Measurements from ENCODE around the gene KIAA0513.

Gene KIAA0513

DNA sequence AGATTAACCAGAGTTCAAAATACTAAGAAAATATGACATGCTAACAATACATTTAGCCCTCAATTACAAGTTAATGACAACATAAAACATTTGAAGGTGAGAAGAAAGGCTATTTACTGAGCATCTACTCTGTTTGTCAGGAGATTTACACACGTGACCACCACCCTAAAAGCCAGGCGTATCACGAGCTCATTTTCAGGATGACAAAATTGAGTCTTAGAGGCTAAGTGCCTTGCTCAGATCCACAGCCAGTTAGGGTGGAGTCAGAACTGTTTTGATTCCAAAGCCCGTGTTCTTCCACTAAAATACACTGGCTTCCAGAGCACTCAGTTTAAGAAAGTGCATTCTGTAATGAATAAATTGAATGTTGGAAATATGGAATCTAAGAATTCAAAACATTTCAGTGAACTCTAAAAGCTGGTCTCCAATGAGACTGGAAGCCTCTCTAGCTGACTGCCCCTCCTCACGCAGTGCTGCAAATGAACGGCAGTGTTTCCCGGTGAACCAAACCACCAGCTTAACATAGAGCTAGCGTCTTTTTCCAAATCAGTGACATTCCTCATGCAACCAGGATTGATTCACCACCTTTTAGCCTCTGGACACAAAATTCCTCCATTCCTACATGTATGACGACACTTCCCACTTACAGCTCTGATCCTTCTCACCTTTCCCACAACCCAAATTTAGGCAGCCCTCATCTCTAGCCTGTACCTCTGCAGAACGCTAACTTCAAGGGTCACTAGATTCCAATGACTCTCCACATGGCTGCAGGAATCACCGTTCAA, 22.1 kb upstream of the KIAA0513 start:
- DNase-seq: no peak

DNA sequence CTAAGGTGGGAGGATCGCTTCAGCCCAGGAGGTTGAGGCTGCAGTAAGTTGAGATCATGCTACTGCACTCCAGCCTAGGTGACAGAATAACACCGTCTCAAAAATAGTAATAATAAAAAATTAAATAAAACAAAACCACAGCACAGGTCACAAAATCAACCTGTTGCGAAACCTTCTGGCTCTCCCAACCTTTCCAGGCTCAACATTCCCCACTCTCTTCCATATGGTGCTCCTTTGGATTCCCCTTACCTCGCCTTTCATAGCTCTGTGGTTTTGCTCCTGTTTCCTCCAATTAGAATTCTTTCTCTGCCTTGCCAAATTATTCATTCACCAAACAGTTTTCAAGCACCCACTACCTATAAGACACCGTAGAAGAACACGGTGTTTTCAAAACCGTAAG, 21.0 kb upstream of the KIAA0513 start:
- DNase-seq: no peak

DNA sequence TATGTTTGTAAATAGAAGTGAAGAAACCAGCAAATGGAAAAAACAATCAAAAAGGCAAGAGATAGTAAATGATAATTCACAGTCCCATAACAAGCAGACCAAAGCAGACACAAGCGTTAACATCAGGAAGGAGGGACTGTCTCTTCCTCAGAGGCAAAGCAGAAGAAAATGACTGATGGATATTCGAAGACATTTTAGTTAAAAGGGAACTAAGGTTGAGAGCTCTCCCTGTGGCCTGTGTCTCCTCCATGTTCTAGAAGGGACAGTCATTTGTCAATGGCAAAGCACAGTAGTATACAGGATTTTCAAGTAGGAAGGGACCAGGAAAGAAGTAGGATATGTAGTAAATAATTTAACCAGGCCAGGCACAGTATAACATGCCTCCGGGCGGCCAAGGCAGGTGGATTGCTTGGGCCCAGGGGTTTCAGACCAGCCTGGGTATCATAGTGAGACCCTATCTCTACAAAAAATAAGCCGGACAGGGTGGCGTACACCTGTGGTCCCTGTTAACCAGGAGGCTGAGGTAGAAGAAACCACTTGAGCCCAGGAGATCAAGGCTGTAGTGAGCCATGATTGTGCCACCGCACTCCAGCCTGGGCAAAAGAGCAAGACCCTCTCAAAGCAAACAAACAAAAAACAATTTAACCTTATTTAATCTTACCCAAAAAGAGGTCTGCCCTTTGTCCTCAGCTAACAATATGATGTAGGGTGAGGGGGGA, 19.9 kb upstream of the KIAA0513 start:
- DNase-seq: no peak

- DNase-seq: no peak
Observed at GRCh38 chr16:85008271-85008670, 19.3 kb upstream of the KIAA0513 start.

GRCh38 chr16:85010446-85010930, 17.1 kb upstream of the KIAA0513 start:
- DNase-seq: no peak

- no peak for DNase-seq
Observed at GRCh38 chr16:85010931-85011845, 16.4 kb upstream of the KIAA0513 start, which contains the start of gene ZDHHC7. Gene ZDHHC7, minus strand, starts transcription at chr16:85011535. Its CDS starts 20,917 bp downstream, at chr16:84990618.

GRCh38 chr16:85011846-85012284, 15.7 kb upstream of the KIAA0513 start:
- no peak for DNase-seq

DNA sequence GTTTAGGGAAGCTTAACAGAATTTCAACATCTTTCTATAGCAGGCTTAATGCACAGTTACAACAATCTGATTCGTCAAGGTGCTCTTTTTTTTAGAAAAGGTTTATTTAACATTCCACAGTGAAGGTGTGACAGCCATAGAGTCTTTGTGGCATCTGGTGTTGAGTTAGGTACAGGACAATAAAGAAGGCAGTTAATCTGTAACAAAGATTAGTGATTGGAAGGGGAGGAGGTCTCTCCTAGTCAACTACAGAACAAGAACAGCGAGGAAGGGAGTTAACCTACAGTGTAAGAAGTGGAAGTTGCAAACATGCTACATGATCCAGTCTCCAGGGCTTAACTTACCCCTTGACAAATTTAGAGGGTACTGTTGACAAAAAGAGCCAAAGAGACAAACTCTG, 13.3 kb upstream of the KIAA0513 start:
- DNase-seq: no peak

- no peak for DNase-seq
Observed at GRCh38 chr16:85015481-85016187, 12.0 kb upstream of the KIAA0513 start.

DNA sequence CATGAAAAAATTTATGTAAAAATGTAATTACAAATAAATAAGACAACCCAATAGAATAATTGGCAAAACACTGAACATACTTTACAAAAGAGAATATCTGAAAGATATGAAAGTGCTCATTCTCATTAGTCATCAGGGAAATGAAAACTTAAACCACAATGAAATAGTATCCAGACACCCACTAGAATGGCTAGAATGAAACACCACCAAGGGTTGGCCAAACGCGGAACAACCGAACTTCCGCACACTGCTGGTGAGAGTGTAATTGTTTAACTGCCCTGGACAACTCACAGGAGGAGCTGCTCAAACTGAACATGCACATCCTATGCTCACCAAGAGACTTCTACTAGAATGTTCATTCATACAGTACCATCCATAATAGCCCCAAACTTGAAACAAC, 10.4 kb upstream of the KIAA0513 start:
- no peak for DNase-seq

DNA sequence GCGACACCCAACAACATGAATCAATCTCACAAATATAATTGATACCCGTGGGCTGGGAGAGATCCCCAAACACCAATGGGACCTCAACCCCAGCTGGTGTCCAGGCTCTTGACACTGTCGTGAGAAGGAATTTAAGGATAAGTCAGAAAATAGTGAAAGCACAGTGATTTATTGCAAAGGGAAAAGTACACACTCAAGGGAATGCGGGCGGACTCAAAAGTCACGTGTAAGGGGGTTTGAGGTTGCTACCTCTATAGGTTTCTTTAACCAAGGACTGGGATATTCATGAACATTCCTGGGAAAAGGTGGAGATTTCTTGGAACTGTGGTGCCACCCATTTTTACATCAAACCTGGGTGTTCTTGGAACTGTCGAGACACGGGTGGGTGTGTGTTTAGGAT, 10.0 kb upstream of the KIAA0513 start:
- no peak for DNase-seq

- no peak for DNase-seq
Observed at GRCh38 chr16:85018529-85019236, 8.9 kb upstream of the KIAA0513 start.

DNA sequence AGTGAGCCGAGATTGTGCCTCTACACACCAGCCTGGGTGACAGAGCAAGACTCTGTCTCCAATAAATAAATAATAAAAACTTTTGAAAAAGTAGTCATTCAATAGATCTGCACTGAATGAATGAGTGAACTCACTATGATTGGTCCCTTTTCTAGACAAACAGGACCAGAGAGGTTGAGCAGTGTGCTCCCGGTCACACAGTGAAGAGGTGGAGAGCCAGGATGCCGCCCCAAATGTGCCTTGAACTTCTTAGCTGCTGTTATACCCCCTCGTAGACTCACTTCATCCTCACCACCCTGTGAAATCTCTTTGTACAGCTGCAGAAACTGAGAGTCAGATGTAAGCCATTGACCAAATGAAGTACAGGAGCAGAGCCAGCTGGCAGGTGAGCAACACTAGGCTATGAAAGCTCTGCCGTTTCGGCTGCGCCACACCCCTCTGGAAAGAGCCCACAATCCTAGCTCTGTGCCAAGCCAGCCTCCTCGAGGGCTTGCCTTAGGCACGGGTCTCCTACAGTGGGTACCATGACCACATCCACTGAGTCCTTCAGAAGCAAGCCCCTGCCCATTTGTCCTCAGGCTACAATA, 7.8 kb upstream of the KIAA0513 start:
- no peak for DNase-seq

DNA sequence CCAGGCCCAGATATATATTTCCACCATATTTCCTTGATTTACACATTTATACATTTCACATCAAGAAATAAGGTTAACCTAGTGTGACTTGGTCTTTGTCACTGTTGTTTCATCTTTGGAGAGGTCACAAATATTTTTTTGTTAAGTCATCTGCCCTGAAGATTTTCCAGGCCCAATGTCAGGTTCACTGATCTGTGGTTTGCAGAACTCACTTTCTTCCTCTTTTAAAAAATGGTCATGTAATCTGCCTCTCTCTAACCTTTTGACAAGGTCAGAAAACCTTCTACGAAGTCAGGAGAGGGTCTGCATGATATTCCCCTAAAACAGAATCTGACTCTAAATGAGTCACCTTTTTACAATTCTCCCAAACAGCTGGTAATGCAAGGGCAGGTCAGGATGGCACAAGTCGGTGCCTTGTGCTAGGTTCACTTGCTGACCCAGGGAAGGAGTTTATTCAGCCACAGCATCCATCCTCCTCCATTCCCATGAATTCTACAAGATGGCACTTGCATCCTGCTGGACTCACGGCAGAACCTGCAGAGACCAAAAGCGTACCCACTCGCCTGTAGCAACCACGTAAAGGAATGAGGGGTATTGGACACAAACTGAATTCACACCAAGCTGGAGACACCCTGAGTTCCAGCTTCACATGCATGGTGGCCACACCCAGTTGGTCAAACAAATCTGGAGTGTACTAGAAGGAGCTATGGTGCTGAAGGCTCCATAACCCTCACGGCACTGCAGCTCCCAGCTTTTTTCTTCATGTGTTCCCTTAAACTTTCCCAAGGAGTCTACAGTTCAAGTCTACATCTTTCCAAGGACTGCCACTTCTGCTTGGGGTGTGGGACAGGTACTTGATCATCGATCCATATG, 1.6 kb upstream of the KIAA0513 start:
- DNase-seq: no peak

GRCh38 chr16:85026703-85027102, 892 bp upstream of the KIAA0513 start:
- DNase-seq: no peak

DNA sequence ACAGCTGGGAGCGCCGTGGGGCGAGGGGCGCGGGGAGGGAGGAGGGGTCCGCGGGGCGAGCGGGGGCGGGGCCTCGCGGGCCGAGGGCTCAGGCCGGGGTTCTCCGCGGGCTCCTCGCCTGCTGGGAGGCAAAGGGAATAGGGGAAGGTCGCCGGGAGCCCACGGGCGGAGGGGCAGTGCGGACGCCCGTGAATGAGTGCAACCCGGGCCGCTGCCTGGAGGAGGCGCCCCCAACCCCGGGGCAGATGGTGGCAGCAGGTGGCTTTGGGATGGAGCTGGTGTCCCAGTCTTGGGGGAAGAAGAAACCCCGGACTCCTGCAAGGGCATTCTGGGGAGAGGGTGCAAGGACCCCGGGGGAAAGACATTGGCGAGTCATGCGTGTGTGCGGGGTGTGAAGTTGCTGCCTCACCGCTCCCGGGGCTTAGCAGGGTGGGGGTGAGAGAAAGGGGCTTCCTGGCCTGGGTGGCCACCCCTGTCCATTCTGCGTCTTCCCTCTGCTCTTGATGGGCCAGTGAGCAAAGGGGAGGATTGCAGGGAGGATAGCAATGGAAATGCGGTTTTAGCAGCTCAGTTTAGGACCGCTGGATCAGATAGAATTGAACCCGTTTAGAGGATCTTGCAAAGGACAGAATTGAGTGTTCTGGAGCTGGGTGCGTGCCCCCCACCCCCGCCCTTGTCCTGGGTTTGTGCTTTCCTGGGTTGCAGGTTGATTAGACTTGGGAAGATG, 526 bp downstream of the KIAA0513 start:
- DNase-seq: no peak

DNA sequence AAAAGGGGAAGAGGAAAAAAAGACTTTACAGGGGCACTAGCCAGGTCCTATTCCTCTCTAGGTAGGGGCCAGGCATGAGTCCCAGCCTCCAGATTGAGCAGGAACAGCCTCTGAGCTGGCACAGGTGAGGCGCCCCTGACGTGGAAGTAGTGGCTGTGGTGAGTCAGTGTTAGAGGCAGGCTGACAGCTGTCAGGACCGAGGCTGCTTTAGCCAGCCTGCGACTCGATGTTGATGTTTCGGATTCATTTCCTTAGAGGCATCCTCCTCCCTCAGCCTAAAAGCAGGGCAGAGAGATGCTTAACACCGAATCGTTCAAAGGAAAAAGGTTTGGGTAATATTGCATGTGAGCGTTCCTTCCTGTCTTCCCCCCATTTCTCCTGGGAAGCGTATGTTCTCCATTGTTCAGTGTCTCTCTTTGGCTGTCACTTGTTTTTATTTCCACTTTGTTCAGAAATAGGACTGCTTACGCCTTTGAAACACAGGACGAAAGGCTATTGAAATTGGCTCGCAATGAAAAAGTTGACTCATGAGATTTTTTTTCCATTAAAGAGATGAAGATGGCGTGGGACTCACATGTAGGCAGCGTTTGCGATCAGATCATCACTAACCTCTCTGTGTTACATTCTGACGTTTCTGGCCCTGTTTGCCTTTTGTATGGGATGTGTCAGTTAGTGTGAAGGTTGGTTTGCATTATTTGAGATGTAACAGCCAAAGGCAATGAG, 1.3 kb downstream of the KIAA0513 start:
- no peak for DNase-seq

DNA sequence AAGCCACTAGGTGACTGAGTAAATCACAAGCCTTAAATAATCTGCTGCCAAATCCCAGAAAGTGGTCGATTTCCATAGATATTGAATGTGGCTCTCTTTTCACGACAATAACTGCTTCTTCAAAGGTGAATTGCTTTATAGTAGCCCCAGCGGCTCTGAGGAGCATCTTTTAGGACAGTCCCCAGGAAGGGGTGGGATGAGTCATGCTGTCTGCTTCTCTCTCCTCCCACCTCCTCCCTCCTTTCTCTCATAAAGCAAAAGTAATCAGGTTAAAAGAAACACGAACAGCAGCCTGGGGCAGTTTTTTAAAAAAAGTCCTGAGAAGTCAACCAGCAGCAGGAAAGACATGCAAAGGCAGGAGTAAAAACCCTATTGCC, 1.8 kb downstream of the KIAA0513 start:
- DNase-seq: no peak

GRCh38 chr16:85029981-85030401, 2.4 kb downstream of the KIAA0513 start:
- DNase-seq: no peak

All from NCI-H2081 treated with DMSO at 0.1 percent for 48 hours (cell line).